Brain pericyte (primary cell): Measurements from ENCODE around the gene DAGLA.

Experiments
- DNase-seq: peaks from one replicate; pipeline ENCODE4 v3.0.0-alpha.2; 2012; ENCODE audit warnings: low read depth, low spot score

DAGLA gene

DNA sequence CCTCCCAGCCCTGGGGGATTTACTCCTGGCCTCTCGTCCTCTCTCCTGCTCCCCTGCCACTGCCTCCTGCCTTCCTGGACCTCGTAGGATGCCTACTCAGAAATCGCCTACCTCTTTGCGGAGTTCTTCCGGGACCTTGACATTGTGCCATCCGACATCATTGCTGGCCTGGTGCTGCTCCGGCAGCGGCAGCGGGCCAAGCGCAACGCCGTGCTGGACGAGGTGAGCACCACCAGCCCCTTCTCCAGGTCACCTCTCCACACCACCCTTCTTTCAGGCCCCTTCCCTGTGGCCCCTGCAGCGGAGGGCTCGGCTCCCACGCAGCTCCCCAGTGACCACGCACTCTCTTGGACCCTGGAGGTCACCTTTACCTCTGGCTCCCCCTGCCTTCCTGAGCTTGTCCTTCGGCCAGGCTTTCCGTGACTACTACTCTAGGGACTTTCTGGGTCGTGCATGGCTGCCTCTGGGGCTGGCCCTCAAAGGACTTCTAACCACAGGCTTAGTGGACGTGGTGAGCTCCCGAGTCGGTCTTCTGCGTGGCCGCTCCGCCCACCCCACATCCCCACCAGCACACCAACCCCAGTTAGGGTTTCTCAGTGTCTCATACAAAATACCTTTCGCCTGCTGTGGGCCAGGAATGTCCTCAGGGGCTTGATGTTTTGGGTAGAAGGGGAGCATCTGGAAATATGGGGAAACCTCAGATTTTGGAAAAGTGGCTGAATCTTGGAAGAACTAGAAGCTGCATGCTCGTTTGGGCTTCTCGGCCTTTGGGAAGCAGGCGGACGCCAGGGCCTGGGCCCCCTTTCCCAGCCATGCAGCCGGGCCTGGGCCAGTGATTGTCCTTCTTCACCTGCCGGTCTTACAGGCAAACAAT is 48.1 kb downstream of the DAGLA start:
- DNase-seq: no peak

GRCh38 chr11:61728940-61729219 is 48.7 kb downstream of the DAGLA start:
- DNase-seq: no peak

GRCh38 chr11:61730240-61730994 is 50.2 kb downstream of the DAGLA start:
- no peak for DNase-seq

DNA sequence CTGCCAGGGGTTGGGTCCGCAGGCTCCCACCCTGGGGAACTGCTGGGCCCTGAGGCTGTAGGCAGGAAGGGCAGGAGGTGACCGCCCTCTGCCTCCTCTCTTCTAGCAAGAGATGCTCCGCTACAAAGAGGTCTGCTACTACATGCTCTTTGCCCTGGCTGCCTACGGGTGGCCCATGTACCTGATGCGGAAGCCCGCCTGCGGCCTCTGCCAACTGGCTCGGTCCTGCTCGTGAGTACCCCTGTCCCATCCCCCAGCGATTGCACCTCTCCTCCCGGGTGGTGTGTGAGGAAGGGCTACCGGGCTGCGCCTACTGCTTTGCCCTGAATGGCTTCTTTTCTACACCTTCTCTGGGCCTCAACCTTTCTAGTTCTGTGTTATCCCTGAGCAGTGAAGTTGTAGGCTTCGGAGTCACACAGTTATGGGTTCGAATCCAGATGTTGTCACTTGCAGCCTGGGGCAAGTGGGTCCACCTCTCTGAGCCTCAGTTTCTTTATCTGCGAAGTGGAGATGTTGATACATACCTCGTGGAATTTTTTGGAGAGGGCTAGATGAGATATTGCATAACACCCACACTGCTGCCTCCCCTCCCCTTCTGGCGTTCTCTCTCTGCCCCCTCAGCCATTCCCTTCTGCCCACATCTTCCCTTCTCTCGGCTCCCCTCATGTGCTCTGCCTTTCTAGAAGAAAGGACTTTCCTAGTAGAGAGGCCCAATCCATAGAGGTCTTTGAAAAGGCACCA is 51.2 kb downstream of the DAGLA start:
- no peak for DNase-seq

DNA sequence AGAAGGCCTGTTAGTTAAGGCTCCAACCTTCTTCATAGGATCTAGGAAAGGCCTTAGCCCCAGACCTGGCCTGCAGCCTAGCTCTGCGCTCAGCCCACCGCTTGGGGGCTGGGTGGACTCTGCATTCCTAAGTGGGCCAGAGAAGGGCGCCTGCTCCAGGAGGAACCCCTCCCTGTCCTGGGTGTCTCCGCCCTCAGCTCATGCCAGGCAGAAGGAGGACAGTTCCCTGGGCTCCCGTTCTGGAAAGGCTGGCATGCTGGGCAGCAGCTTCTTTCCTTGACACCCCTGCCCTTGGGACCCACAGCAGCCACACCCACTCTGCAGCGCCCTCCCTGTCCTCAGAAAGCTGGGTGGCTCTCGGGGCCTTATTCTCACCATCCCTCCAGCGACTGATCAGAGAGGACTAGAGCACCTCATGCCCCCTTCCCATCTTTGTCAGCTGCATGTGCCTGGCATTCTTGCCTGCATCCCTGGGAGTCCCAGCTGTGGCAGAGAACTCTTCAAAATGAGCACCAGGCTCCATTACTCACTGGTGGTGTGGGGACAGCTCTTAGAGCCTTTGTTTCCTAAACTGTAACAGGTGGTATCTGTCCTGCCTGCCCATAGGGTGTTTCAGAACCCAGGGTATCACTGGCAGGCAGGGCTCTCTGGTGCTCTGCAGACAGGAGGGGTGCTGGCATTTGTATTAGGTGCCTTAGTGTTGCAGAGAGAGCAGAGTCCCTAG is 51.9 kb downstream of the DAGLA start:
- DNase-seq: no peak

GRCh38 chr11:61732705-61733104 is 52.5 kb downstream of the DAGLA start:
- no peak for DNase-seq

DNA sequence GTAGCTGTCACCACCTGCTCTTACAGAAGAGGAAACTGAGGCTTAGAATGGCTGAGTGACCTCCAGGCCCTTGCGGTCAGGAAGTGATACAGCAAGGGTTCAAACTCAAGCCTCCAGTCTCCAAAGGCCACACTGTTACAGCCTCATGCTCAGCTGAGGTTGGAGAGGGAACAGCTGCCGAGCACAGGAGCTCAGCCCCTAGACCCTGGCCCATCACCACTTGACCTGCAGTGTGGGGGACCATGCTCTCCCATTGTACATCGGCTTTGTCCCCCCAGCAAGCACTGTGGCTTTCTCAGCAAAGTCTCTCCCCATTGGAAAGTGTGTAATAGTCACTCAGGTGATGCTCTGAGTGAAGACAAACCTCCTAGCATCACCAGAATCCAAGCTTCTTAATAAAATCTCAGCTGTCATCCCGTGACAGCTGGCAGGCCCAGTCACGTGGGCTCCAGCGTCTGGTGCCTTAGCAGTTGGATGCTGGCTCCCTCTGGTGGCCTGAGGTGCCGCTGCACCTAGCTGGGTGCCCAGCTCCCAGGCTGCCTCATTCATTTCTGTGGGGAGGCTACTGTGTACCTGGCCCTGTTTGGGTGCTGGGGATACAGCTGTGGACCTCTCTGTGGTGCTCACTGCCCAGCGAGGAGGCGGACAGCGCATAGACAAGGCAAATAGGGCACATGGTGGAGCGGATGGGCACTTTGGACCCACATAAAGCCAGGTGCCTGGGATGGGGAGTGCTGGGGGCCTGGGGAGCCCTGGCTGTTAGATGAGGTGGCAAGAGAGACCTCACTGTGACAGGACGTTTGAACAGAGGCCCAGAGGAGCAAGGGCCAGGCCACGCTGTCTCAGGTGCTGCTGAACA is 53.2 kb downstream of the DAGLA start:
- DNase-seq: no peak

DNA sequence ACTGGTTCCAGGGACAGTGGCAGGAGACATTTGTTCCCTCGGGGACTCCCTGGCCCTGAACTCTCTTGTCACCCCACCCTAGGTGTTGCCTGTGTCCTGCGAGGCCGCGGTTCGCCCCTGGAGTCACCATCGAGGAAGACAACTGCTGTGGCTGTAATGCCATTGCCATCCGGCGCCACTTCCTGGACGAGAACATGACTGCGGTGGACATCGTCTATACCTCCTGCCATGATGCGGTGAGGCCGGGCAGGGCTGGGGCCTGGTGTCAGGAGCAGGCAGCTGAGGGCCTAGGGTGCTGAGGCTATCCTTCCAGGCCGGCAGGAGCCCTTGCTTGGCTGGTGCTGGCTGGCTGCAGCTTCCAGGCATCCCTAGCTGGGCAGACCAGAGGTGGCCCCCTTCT is 54.6 kb downstream of the DAGLA start:
- DNase-seq: no peak

DNA sequence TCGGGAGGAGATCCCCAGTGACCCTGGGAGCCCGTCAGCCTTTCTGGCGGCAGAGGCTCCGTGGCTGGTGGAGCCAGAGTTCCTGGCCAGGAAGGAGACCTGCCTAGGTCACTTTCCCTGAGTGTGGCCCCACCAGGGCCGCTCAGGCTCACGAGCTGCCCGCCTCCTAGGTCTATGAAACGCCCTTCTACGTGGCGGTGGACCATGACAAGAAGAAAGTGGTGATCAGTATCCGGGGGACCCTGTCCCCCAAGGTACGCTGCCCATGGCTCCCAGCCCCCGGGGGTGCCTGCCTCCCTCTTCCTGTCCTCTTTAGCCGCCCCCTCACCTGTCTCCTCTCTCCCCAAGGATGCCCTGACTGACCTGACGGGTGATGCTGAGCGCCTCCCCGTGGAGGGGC is 55.2 kb downstream of the DAGLA start:
- DNase-seq: no peak

DNA sequence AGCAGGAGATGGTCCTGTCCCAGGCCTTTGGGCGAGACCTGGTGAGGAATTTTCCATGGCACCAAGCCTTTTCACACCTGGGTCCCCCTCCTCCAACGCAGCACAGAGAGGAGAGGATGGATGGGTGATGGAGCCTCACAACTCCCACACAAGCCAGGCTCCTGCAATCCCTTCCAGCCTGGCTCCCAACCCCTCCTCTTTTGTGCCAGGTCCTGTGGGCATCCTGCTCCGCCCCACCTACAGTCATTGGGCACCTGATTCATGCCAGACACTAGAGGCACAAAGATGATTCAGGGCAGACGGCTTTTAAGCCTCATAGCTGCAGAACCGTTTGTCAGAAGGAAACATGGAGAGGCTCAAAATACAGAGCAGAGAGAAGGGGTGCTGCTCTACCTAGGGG is 56.1 kb downstream of the DAGLA start:
- no peak for DNase-seq

- no peak for DNase-seq
Observed at GRCh38 chr11:61737131-61737530, 56.9 kb downstream of the DAGLA start.

- DNase-seq: no peak
Observed at GRCh38 chr11:61737636-61738386, 57.6 kb downstream of the DAGLA start.

- DNase-seq: no peak
Observed at GRCh38 chr11:61738776-61739175, 58.6 kb downstream of the DAGLA start.

- no peak for DNase-seq
Observed at GRCh38 chr11:61739413-61739812, 59.2 kb downstream of the DAGLA start.

DNA sequence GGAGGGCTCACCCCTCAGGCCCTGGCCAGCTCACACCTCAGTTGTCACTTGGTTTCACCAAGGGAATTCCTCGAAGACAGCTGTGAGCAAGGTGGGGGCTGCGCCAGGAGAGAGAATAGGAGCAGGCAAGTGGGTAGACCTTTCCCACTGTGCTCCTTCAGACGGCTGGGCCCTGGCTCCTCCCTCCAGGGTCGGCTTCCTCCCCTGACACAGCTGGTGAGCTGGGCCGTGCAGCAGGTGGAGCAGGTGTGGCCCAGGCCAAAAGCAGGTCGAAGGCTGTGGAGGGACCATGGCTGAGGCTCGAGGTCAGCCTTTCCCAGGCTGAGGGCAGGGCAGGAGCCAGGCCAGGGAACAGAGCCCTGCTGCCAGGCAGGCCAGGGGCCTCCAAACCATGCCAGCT is 59.8 kb downstream of the DAGLA start:
- no peak for DNase-seq

DNA sequence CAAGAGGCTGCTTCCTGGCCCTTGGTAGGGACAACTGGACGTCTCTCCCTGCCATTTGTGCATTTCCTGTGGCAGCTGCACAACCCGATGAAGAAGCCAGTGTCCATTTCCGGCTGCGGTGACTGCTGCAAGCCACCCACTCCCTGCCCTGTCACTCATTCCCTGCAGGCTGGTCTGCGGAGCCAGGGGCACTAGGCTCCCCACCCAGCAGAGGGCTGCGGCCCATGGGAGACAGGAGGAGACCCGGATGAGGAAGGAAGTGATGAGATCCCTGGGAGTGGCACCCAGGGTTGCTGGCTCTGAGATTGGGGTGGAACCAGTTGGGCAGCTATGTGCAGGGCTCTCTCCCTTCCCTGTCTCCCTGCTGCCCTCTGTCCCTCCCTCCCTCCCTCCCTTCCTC is 62.2 kb downstream of the DAGLA start:
- DNase-seq: no peak

DNA sequence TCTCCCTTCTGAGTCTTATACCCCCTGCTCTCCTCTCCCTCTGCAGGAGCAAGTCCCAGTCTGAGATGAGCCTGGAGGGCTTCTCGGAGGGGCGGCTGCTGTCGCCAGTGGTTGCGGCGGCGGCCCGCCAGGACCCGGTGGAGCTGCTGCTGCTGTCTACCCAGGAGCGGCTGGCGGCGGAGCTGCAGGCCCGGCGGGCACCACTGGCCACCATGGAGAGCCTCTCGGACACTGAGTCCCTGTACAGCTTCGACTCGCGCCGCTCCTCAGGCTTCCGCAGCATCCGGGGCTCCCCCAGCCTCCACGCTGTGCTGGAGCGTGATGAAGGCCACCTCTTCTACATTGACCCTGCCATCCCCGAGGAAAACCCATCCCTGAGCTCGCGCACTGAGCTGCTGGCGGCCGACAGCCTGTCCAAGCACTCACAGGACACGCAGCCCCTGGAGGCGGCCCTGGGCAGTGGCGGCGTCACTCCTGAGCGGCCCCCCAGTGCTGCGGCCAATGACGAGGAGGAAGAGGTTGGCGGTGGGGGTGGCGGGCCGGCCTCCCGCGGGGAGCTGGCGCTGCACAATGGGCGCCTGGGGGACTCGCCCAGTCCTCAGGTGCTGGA is 63.4 kb downstream of the DAGLA start:
- DNase-seq: no peak

DNA sequence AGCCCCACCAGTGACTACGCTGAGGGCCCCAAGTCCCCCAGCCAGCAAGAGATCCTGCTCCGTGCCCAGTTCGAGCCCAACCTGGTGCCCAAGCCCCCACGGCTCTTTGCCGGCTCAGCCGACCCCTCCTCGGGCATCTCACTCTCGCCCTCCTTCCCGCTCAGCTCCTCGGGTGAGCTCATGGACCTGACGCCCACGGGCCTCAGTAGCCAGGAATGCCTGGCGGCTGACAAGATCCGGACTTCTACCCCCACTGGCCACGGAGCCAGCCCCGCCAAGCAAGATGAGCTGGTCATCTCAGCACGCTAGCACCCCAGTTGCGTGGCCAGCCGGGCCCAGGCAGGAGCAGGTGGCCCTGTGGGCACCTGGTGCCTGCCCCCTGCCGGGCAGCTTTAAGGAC is 64.0 kb downstream of the DAGLA start:
- DNase-seq: no peak

DNA sequence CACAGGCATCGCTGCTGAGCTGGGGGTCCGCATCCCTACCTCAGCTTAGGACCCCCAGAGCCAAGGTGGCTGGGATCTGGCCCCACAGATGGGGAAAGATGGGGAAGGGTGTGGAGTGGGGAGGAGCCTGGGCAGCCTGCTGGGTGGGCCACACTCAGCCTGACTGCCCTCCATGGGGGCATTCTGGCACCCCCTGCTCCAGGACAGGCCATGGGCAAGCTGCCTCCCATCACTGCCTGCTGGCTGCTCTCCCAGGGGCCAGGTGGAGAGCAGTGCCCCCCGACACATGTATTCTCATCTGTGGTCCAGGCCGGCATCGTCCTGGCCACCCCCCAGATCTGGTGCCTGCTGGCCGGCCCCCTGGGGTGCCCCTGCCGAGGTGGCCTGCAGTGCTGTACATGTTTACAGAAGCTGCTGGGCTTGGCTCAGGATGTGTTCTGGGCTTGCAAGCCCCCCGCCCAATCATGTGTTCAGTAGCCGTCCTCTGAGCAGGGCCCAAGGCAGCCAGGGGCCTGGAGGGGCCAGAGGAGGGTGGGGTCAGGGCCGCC is 64.5 kb downstream of the DAGLA start:
- no peak for DNase-seq
